Muscle of back (tissue), 13 donors: ENCODE data around the gene CLDN34. TPM values are rescaled to one million over a fixed set of nuclear protein-coding genes. Genes with fewer than 3 reads are reported as not detected.
A peak's percentile ranks its signal among the peaks of the same experiment; 100 is the strongest.

Experiments
- DNase-seq, 3 donors: peaks; one replicate each; pipeline versions ENCODE4 v3.0.0 to v3.0.0-alpha.2; 2013
- long read RNA-seq, 9 donors: transcript quantifications; one replicate each; lab custom pipeline, GENCODE V29; 2026
- polyA plus RNA-seq, 10 donors: library from polyadenylated mRNA; unstranded; fragments of 120-200 nt; gene quantifications; one replicate each; pipeline ENCODE4 v1.2.1, GENCODE V29; 2013; ENCODE audit not compliant: insufficient read length in 10 of 10

Gene CLDN34, protein sequence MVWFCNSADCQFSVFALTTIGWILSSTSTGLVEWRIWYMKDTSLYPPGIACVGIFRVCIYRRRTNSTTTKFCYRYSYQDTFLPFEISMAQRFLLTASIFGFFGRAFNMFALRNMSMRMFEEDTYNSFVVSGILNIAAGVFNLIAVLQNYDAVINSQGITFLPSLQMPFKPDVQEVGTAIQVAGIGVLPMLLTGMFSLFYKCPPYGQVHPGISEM
- not detected for polyA plus RNA-seq
- long read RNA-seq, donor 1: 0 reads
- long read RNA-seq, donor 2: 0 reads
- long read RNA-seq, donor 3: 0 reads
- long read RNA-seq, donor 4: 0 reads
- long read RNA-seq, donor 5: 0 reads
- long read RNA-seq, donor 6: 0 reads
- long read RNA-seq, donor 7: 0 reads
- long read RNA-seq, donor 8: 0 reads
- long read RNA-seq, donor 9: 0 reads

DNA sequence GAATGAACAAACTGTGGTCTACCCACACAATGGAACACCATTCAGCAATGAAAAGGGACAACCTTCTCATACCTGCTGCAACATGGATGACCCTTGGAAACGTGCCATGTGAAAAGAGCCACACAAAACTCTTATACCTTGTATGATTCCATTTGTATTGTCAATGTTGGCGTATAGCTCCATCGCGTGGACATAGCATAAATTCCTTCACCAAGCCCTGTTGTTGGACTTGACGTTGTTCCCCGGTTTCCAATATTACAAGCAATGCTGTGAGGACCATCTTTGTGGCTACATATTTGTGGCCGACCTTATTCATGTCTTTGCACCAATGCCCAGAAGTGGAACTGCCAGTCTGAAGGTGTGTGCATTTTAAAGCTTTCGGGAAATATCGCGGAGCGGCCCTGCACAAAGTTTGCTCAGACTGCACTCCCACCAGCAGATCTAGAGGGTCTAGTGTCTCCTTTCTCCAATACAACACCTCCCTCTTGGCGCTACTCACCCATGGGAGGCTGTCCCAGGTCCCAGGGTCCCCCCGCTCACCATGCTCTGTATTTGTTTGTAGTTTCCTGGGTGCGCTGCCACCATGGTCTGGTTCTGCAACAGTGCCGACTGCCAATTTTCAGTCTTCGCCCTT is at the start of gene CLDN34:
Gene CLDN34, plus strand, starts transcription at position 584 of the 634 bp plus-strand sequence. Its CDS starts 0 bp downstream, at position 584.
- DNase-seq: no peak

DNA sequence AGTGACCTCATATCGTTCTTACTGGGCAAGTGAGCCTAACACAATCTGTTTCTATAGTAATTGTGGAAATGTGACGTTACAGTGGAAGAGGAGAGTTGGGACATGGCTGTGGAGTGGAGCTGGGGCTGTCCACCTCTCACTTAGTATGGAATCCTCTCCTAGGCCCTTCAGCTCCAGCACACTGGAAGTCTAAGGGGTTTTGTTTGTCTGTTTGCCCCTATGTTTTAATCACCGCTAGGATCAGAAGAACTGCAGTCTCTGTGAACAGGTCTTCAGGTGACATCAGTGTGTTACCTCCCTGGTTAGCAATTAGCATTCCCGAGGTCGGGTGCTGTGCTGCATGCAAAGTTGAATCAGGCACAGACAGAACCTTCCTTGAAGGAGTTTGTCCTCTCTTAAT is 49.3 kb upstream of the CLDN34 start:
- no peak for DNase-seq

DNA sequence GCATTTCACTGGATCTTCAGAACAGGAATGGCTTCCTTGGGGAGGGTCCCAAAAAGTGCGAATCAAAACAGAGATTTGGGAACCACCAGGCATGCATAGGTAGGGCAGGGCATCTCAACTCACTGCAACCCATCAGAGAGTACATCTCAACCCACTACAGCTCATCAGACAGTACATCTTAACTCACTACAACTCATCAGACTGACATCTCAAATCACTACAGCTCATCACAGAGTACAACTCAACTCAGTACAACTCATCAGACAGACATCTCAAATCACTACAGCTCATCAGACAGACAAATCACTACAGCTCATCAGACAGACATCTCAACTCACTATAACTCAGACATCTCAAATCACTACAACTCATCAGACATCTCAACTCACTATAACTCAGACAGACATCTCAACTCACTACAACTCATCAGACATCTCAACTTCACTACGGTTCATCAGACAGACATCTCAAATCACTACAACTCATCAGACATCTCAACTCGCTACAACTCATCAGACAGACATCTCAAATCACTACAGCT is 47.5 kb upstream of the CLDN34 start:
- no peak for DNase-seq

DNA sequence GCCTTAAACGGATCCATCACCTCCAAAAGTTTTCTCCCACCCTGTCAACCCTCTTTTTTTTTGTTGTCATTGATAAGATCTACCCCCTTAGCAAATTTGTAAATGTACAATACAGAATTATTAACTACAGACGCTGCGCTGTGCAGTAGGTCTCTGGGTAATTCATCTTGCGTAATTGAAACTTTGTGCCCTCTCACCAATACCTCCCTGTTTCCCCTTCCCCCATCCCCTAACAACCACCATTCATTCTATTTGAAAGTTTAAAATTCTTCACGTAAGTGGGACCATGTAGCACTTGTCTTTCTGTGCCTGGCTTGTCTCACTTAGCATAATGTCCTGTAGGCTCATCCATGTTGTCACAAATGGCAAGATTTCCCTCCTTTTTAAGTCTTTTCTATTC is 45.8 kb upstream of the CLDN34 start:
- no peak for DNase-seq

DNA sequence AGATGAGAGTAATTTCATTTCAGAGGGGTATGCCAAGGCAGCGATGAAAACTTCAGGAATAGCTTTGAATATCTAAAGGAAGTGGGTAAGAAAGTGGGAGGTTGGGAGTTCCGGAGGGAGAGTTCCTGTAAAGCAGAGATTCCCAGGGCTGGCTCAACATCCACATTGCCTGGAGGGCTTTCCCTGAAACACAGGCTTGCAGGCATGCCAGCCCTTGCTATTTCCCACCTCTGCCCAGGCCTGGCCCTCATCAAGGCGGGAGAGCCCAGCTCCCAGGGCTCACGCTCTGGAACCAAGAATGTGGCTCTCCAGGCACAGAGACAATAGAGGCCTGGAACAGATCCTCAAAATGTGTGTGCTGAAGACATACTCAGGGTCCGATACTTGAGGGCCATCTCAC is 43.8 kb upstream of the CLDN34 start:
- no peak for DNase-seq

DNA sequence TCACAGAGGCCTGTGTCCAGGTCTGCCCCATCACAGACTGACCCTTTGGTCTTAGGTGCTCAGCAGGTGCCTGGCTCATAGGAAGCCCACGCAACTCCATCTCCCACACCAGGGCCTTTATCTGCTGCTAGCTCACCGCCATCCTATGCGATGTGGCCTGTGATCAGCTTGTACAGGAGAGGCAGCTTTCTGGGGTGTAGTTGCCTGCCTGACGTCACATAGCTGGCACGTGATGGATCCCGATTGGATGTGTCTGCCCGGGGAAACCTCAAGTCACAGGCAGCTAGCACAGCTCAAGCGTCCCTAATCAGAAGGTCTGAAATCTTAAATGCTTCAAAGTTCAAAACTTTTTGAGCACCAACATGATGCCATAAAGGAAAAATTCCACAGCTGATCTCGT is 41.2 kb upstream of the CLDN34 start:
- DNase-seq: no peak

DNA sequence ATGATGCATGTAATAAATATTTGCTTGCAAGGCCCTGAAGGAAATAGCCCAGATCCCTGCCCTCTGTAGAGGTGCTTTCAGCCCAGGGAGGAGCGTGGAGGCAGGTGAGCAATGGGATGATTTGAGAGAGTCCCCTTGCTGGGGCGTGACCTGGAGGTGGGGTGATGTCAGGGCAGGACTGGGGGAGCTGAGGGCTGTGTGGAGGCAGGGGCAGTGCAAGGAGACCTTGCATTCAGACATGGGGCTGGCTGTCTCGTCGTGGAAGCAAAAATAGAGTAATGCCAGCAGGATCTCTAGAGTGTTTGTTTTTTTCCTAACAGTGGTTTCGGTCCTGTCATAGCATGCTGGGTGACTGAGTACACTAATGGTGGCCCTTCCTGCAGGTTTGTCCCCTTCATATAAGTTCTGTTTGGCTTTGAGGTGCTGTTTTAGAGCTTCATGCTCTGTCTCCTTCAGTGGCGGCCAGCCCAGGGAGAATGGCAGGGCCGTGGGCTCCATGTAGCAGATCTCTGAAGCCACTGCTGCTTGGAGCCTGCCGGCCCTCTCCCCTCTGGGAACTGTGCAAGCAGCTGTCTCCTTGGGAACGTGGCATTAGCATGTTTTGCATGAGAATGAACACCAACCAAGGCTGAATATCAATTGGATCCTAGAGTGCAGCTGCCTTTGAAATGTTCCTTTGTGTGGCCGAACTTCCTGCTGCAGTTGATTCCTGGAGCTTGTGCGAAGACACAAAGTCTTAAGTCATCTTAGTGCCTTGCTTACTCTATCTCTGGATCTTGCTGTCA is 39.3 kb upstream of the CLDN34 start:
- peak in 1 of 3 donors; percentile 20 for DNase-seq

DNA sequence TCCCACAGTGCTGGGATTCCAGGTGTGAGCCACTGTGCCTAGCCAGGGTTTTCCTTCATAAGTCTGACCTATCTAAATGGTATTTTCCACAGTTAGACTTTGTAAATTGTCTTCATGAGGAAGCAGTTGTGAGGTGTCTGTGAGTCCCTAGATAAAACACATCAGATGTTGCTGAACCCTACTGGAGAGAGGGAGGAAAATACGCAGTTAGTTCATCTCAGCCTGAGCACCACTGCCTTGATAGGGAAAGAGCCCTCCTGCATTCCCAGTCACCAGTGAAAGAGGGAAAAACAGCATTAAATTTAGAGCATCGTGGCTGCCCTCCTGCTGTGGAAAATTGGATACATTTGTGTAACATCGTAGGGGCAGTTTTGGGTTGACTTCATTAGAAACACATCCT is 31.7 kb upstream of the CLDN34 start:
- DNase-seq: no peak

DNA sequence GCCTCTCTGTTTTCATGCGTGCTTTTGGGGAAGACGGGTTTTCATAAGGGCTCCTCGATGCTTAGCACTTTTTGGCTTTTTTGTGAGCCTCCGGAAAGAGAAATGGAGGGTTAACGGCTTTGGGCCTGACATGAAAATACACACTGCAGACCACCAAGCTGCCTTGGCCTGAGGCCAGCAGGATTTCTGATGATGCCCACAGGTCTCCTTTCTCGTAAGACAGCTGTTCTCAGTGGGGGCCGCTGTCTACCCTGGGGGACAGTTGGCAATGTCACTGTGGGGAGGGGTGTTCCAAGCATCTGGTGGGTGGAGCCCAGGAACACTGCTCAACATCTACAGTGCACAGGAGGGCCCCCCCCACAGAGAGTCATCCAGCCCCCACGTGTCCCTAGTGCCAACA is 29.4 kb upstream of the CLDN34 start:
- no peak for DNase-seq

DNA sequence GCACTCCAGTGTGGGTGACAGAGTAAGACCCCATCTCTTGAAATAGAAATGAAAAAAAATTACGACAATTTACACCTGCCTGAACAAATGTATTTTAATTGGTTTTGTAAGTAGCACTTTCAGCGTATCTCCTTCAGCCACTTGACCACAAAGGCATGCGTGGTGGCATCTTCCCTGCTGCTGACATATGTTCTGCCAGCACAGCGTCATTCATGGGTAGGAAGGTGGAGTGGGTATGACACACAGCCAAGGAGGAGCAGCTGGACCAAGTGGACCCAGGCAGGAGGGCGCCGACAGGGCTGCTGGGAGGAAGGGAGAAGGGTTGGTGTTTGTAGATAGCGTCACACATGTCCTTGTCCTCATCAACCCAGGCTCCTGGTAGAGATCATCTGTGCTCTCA is 28.6 kb upstream of the CLDN34 start:
- DNase-seq: no peak

DNA sequence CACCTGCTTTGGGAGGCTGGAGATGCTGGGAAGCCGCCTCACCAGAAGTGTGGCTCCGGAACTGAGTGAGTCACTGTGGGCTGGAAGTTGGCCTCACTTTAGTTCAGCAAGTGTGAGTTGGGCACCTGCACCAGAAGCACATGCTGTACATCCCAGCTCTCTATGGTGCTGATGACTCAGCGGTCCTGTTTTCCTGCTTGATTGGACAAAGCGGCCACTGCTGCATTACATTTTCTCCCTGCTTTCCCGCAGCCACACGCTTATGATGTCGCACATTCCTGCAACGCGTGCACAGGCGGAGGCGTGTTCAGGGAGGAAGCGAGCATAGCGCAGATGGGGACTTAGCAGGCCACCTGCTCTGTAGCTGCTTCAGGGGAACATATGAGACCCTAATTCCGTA is 26.7 kb upstream of the CLDN34 start:
- peak in 2 of 3 donors; percentile 0 to 7 for DNase-seq

DNA sequence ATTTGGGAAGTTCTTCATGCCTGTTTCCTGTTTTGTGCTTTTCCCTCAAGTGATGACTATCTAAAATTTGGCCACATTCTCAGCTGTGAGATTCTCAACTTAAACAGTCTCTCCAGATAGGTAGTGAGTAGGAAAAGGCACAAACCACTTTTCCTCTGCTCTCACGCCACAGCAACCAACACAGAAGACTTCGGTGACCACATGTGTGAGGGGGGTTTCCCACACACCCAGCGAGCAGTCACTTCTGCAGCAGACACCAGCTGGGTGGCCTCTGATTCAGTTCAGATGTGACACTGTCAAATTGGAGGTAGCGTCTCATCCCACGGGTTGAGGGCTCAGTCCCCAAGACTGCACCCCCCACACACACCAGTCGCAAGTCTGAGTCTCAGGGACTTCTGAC is 25.1 kb upstream of the CLDN34 start:
- no peak for DNase-seq

DNA sequence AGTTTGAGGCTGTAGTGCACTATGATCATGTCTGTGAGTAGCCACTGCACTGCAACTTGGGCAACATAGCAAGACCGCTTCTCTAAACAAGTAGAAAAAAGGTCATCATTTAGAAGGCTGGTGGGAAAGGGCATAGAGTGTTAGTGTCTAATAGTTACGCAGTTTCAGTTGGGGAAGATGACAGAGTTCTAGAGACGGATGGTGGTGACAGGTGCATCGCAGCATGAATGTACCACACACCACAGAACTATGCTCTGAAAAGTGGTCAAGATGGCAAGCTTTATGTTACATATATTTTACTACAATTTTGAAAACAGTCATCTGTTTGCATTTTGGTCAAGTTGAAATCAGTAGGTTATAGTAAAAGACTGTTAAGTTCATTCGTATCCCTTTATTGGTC is 23.7 kb upstream of the CLDN34 start:
- DNase-seq: no peak

DNA sequence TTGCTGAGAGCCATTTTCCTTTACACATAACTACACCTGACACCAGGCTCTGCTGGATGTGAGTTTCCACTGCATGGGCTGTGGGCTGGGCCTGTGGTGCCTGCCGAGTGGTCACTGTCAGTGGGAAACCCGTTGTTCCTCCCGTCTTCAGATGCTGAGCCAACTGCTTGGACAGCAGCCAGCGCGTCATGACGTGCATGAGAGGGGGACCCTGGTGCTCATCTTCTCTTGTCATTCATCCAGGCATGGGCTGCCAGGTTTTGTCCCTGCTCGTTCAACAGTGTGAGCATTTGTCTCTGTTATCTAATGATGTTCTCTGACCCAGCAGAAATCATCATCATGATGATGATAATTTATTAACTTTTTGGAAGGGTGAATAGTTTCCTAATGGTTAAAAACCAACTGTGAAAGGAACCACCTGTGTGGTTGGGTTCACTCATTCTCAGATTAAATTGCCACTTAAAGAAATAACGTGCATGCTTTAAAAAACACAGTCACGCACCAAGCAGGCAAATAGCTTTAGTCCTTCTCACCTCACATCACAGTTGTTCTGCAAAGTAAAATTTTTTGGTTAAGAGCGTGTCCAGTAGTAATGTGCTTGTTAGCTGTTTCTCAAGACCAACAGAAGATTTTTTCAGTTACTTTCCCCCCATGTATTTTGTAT is 19.9 kb upstream of the CLDN34 start:
- no peak for DNase-seq

DNA sequence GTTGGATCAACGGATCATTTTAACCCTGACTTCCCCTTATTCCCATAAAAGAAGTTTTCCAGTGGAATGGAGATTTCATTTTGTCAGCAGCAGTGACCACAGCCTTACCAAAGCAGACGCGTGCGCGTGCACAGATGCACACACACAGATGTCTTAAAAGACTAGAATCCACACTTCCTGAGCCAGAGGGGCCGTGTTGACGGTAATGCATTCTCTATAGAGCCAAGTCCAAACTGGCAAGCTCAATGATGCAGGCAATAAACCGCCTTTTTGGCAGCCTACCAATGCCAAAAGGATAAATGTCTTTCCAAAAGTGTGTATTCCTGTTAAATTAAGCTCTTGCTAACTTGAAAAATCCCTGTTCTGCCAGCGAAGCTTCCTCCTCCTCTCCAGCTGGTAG is 18.8 kb upstream of the CLDN34 start:
- peak in 1 of 3 donors; percentile 10 for DNase-seq

DNA sequence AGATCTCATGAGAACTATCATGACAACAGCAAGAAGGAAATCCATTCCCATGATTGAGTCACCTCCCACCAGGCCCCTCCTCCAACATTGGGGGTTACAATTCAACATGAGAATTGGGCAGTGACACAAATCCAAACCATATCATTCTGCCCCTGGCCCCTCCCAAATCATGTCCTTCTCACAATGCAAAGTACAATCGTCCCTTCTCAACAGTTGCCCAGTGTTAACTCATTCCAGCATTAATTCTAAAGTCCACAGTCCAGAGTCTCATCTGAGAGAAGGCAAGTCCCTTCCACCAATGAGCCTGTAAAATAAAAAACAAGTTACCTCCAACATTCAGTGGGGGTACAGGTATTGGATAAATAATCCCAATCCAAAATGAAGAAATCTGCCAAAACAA is 14.9 kb upstream of the CLDN34 start:
- DNase-seq: no peak

DNA sequence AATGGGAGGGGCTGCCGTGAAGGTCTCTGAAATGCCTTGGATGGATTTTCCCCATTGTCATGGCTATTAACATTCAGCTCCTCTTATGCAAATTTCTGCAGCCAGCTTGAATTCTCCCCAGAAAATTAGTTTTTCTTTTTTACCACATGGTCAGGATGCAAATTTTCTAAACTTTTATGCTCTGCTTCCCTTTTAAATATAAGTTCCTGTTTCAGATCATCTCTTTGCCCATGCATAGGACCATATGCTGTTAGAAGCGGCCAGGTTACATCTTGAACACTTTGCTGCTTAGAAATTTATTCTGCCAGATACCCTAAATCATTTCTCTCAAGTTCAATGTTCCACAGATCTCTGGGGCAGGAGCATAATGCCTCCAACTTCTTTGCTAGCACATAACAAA is 13.8 kb upstream of the CLDN34 start:
- DNase-seq: no peak

DNA sequence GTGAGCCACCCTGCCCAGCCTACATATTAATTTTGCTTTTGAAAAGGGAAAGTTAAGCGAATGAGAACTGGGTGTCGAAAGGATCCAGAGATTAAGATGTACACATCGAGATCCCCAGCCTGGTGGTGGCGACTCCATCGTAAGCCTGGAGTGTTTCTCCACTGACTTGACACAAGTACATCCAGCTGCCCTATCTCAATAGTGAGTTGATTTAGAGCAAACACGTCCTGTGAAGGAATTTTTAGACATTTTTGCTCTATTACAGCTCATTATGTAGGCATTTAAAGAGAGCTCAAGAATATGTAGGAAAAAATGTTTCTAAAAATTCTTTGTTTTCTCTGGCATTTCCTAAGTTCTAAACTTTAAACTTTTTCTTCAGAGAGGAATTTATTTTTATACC is 11.7 kb upstream of the CLDN34 start:
- peak in 1 of 3 donors; percentile 10 for DNase-seq

DNA sequence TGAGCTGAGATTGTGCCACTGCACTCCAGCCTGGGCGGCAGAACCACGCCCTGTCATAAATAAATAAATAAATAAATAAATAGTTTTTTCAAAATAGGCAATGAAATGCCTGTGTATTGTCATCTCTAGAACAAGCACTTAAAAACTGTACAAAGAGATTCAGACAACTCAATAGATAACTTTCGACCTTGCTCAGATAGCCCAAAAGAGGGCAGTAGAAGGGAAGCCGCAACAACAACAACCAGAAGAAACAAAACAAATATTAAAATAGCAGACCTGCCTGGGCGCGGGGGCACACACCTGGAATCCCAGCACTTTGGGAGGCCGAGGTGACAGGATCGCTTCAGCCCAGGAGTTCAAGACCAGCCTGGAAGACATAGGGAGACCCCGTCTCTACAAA is 9.4 kb upstream of the CLDN34 start:
- DNase-seq: no peak

DNA sequence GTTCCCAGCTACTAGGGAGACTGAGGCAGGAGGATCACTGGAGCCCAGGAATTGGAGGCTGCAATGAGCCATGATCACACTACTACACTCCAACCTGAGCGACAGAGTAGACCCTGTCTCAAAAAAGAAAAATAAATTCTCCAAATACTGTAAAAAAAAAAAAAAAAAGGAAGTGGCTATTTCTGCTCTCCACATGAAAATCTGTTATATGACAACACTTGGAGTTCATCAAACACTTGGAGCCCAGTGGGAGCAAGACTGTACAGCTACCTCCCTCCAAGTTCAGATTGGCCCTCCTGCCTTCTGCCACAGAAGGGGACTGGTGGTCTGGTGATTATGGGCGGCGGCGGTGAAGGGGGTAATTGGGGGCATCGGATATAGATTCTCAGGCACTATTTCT is 9.0 kb upstream of the CLDN34 start:
- no peak for DNase-seq

DNA sequence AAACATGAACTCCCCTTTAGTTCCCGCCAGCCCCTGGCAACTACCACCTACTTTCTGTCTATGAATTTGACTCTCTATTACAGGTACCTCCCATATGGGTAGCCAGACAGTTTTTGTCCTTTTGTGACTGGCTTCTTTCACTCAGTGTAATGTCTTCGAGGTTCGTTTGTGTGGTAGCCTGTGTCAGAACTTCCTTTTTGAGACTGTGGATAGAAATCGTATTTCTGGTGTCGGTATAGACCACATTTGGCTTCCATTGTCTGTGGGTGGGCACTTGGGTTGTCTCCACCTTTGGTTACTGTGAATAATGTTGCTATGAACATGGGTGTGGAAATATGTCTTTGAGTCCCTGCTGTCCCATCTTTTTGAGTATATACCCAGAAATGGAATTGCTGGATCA is 5.4 kb upstream of the CLDN34 start:
- DNase-seq: no peak

DNA sequence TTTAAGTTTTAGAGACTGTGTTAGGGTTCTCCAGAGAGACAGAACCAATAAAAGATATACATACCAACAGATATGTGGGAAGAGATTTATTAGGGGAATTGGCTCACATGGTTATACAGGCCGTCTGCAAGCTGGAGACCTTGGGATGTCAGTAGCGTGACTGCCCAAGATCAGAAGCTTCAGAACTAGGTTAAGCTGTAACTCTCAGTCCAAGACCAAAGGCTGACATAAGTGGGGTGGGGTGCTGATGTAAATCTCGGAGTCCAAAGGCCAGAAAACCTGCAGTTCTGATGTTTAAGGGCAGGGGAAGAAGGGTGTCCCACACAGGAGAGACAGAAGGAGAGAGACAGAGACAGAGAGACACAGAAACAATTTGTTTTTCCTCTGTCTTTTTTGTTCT is 10.5 kb downstream of the CLDN34 start:
- no peak for DNase-seq
